HuH-7 (cell line): ENCODE data around the gene BID.

Source experiments
- DNase-seq: peaks from one replicate; pipeline ENCODE4 v3.0.0; 2011; ENCODE audit warnings: low spot score

The BID gene

DNA sequence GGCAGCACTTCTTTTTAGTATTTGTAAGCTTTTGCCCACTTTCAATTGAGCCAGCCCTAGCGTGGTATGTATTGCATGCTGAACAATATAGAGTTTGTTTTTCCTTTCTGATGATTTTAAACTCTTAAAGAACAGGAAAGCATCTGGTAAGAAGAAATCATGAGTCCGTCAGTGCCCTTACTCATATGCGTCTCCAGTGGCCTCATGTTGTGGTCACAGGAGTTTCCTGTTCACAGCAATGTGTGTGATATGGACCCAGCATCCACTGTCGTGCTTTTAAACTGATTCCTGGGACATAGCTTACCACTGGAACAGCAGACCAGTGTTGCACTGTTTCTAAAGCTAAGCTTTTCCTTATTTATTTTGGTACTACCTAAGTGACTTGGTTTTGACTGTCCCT, 40.1 kb downstream of the BID start:
- DNase-seq: no peak

DNA sequence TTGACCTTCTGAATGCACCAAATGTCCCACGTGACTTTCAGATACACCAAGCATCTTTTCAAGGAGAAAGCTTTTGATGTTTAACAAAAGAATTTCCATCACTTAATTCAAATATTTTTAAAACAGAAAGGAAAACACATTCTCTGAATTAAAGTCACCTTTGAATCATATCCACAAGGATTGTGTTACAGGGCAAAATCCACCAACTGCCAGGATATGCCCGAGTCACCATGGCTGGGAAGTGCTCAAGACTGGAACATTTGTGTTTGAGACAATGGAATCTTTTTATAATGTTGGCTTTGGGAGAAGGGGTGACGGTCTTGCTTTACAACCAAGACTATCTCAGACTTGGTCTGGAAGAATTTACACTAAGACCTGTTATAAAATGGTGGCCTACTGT, 40.8 kb downstream of the BID start:
- no peak for DNase-seq

DNA sequence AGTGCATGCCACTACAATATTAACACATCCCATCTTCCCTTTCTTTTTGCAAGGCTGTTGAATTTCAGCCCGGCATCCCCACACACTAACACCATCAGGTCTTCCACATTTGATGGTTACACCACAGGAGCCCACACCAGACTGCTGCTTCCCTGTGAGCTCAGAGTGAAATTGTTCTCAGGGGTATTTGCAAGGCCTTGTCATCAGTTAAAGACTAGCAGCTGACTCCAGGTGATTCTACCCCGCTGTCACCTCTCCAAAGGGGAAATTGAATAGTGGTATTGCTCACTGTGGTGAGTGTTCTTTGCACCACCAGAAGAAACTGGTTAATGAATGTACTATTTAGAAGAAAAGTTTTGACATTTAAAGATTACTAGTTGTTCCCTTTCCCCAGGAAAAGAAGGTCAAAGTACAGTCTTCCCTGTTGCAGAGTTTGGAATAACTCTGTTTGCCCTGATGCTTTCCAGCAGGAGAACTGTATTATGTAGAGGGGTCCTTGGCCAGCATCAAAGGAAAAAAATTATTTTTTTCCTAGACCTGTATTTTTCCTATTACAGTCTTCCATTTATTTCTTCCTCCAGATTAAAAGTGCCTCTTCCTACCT, 41.9 kb downstream of the BID start:
- DNase-seq: no peak

DNA sequence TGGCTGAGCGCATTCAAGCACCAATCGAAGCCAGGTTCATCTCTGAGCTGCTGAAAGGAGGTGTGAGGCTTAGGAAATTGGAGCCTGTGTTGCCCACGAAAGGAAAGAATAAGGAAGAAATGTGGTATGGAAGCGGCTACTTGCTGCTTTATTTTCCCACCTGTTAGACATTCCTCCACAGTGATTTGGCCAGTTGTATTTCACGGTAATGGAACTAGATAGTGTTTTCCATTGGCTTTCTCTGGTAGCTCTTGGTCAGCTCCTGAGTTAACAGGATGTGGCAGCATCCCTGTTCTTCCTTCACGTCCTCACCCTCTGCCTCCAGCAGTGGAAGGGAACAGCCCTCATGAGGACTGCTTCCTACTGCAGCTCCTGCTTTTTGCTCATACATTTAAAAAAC, 44.7 kb downstream of the BID start:
- DNase-seq: no peak

DNA sequence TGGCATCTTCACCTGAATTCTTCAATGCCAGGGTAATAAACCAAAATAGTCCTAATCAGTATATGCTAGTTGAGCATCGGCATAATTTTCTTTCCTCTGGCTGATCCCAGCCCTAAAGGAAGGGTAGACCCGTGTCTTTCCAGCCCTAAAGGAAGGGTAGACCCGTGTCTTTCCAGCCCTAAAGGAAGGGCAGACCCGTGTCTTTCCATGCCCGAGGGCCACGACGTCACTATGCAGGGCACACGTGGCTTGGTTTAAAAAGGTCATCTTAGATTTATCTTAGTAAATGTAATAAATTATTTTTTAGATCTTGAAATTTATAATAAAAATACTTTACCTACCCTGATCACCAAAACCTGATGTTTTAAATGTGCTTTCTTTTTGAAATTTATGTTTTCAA, 45.5 kb downstream of the BID start:
- DNase-seq: no peak

- no peak for DNase-seq
Observed at GRCh38 chr22:17726928-17727897, 47.1 kb downstream of the BID start.

GRCh38 chr22:17726006-17726927, 48.0 kb downstream of the BID start:
- DNase-seq: no peak

GRCh38 chr22:17725500-17725796, 48.8 kb downstream of the BID start:
- no peak for DNase-seq

- no peak for DNase-seq
Observed at GRCh38 chr22:17724678-17725499, 49.4 kb downstream of the BID start.

DNA sequence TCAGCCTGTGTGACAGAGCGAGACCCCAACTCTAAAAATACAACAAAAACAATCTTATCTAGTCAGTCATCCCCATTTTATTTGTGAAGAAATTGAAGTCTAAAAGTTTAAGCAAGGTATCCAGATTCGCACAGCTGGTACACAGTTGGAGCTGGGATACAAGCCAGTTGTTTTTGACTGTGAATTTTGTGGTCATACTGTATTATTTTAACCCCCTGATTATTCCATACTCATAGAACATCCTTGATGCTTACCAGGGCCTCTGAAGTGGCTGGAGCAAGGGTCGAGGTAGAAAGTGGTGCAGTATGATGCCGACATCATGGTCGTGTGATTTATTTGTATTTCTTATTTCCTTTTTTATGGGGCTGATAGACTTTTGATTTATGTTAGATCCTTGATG, 50.0 kb downstream of the BID start:
- no peak for DNase-seq

- no peak for DNase-seq
Observed at GRCh38 chr22:17719911-17720310, 54.4 kb downstream of the BID start.

GRCh38 chr22:17717708-17718107, 56.6 kb downstream of the BID start:
- DNase-seq: no peak

- DNase-seq: no peak
Observed at GRCh38 chr22:17716529-17716928, 57.7 kb downstream of the BID start.

DNA sequence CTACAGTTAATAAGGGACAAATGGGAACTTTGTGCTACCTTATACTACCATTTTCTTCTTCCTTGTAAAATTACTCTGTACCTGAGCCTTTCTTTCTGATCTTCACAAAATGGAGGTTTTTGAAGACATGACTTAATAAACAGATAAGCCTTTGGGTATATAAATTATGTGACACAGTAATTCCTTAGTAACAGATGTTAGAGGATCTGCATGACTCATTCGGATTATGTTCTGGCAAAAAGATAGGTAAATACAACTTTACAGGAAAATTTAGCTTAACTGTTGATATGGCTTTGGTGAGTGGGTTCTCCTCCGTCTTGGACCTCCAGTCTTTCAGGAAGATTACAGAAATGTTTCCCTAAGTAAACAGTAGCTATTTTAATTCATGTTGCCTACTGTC, 61.8 kb downstream of the BID start:
- no peak for DNase-seq

DNA sequence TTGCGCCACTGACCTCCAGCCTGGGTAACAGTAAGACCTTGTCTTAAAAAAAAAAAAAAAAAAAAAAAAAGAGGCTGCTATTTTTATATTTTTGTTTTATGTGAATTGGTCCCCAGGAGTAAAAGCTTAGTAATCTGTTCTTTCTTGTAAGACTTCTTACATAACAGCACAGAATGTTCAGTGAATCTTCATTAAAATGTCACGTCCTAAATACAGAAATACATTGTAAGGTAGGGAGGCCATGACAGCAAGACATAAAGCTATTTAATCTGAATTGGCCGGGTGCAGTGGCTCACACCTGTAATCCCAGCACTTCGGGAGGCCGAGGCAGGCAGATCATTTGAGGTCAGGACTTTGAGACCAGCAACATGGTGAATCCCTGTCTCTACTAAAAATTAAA, 64.2 kb downstream of the BID start:
- no peak for DNase-seq

DNA sequence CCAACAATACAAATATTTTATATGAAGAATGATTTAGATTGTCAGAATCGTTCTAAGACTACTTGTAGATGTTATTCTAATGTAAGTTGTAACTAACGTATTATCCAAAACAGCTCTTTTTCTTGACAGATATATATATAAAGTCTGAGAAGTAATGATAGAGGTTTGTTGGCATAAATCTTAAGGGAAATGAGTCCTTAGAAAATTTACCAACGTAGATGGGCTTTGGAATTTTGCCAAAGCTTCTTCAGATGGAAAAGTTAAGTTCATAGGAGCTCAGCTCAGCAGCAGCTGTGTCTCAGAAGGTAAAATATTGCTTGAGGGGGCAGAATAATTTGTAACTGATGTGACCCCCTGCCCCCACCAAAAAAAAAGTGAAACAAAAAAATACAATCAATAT, 66.7 kb downstream of the BID start:
- no peak for DNase-seq

DNA sequence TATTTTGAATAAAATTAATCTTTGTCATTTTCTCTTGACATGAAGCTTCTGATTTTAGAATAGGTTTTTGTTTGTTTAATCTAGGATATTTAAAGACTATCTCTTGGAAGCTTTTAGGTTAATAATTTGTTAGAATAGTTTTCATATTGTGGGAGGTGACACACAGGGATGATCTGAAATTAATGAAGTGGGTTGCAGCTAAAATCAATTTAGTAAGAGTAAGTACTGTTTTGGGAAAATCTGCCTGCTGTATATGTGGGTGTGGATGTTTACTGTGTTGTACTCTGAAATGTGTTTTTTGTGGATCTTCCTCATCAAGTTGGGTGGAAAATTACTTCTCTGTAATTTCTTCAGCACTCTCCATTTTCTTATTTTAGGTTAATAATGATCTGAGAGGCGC, 67.3 kb downstream of the BID start:
- no peak for DNase-seq

GRCh38 chr22:17705951-17706900, 68.0 kb downstream of the BID start:
- peak; percentile 23 for DNase-seq

DNA sequence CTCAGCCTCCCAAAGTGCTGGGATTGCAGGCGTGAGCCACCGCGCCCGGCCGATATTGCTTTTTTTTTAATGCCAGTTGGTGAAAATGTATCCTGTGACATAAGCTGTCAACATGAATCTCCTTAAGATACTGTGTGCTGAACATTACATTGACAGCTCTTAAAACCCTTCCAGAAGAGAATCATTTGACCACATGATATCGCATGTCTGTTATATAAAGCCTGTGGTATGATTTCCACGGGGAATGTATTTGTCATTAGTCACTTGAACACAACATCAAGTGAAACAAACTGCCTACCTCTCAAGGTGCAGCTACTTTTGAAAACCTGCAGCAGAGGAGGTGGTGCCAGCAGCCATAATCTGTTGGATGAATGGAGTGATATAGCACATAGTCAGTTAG, 68.7 kb downstream of the BID start:
- DNase-seq: no peak

DNA sequence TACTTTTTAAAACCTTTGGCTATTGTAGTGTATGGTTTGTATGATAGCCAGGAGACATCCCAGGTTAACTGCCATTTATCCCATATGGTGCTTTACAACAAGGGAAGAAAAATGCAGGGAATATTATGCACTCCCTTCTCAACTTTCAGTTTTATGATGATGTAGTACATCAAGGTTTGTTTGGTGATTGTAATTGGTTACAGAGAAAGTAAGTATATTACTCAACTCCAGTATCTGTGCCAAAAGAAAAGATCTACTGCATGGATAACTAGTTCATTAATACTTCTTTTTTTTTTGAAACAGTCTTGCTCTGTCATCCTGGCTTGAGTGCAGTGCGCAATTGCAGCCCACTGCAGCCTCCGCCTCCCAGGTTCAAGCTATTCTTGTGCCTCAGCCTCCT, 70.5 kb downstream of the BID start:
- DNase-seq: no peak

DNA sequence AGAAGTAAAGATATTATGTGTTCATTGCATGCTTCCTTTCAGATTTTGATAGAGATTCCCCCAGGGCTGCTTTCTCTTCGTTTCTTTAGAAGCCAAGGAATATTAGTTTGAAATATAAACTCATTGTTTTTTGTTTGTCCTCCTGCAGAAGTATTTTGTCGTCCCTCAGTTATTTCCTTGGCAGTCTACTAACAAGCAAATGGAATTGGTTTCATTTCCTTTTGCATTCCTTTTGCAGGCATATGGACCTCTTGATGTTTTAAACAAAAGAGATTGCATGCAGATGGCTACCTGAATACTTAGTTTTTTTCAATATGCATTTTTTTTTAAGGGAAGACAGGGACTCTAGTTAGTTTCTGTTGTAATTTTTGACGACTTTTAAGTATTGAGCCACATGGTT, 73.5 kb downstream of the BID start:
- DNase-seq: no peak
